Activated naive CD8-positive, alpha-beta T cell treated with anti-CD3 and anti-CD28 coated beads for 36 hours (primary cell): ENCODE measurements around the gene PLCD4. TPM values are rescaled to one million over a fixed set of nuclear protein-coding genes. Genes with fewer than 3 reads are reported as not detected.

Experiments
- DNase-seq: peaks from one replicate; pipeline ENCODE4 v3.0.0; 2021
- H3K27ac Mint-ChIP-seq: one replicate; pipeline ENCODE4 v1.8.0; 2022; ENCODE audit warnings: mild to moderate bottlenecking, moderate library complexity, mixed read lengths
- H3K27me3 Mint-ChIP-seq: one replicate; pipeline ENCODE4 v1.8.0; 2022; ENCODE audit warnings: mild to moderate bottlenecking, mixed read lengths
- H3K36me3 Mint-ChIP-seq: one replicate; pipeline ENCODE4 v1.8.0; 2021; ENCODE audit warnings: mild to moderate bottlenecking, mixed read lengths
- H3K4me1 Mint-ChIP-seq: one replicate; pipeline ENCODE4 v1.8.0; 2021; ENCODE audit warnings: mixed read lengths
- H3K4me3 Mint-ChIP-seq: one replicate; pipeline ENCODE4 v1.8.0; 2022; ENCODE audit warnings: mild to moderate bottlenecking, moderate library complexity, mixed read lengths
- H3K9me3 Mint-ChIP-seq: one replicate; pipeline ENCODE4 v1.8.0; 2022; ENCODE audit warnings: mixed read lengths
- total RNA-seq, 2 experiments: library from RNA; stranded (reverse); gene quantifications; one replicate each; pipeline ENCODE4 v1.2.3, GENCODE V29; 2021

Gene PLCD4
- total RNA-seq, 2 experiments from 2014 or later, result 0.22 TPM; not detected in 1

DNA sequence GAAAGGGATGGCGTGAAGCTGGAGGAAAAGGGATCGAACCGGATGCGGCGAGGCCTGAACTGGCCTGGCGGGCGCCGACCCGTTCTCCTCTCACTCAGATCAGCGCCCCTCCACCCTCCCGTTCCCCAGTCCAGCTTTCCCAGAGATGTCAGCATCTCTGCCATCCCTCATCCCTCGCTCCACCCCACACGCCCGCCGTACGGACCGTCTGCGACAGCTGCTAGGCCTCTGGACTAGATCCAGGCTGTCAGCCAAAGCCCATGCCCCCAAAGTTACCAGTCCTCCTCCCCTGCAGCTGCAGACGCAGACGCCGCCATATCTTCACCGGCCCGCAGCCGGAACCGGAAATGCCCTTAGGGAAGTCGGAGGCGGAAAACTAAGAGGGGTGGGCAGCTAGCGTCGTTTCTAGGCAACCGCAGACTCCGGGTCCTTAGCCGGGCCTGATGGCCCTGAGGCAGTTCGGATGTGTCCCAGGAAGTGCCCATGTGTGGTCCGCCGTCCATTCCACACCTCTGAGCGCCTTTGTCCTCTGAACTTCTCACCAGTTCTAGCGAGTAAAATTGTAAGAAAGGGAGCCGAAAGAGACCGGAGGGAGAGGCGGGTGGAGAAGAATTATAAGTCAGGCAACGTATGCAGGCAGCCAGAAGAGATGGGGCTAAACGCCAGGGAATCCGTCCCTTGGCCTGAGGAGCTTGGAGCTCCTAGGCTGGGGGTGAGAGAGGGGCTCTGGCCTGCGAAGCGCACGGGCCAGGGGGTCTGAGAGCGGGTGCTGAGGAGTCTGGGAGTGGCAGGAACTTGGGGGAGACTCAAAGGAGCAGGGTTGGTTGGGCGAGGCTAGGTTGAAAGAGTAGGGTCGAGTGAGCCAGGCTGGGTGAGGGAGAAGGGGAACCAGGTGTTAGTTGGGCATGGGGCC is 64.2 kb downstream of the PLCD4 start, which contains the start of the genes RNF25 and STK36:
RNF25 (minus strand) TSS at position 349 of the 913 bp plus-strand sequence; CDS start at position 317, 32 bp downstream.
STK36 (plus strand) TSS at position 433 of the 913 bp plus-strand sequence. CDS start 744 bp downstream, outside the sequence.
- DNase-seq, result peak; percentile 86
- Mint-ChIP-seq H3K36me3 (no peaks in the 10 kb centered on the region), H3K27me3 (no peaks in the 10 kb centered on the region), H3K4me1 (peaks cover 17% of the 10 kb centered on the region), H3K4me3 (peak within 1 kb of the TSS; percentile 94), H3K27ac (peak within 1 kb of the TSS; percentile 93), H3K9me3 (no peaks in the 10 kb centered on the region)

DNA sequence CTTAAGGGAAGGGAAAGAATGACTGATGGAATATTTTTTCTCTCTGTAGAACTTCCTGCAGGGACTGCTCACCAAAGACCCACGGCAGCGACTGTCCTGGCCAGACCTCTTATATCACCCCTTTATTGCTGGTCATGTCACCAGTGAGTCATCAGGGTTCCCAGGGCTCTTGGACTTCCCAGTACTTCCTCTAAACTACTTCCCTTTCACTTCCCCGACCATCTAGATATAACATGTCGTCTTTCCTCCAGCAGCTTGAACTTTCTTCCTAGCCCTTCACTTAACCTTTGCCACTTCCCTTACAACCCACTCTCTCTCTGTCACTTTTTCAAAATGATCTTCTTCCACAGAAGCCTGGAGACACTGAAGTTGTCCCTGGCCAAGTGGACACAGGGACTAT is 71.4 kb downstream of the PLCD4 start:
- Mint-ChIP-seq H3K27me3 (no peaks in the 10 kb centered on the region), H3K4me1 (no peaks in the 10 kb centered on the region), H3K27ac (no peak overlapping the region), H3K9me3 (no peaks in the 10 kb centered on the region), H3K4me3 (no peak overlapping the region), H3K36me3 (no peaks in the 10 kb centered on the region)
- no peak for DNase-seq

DNA sequence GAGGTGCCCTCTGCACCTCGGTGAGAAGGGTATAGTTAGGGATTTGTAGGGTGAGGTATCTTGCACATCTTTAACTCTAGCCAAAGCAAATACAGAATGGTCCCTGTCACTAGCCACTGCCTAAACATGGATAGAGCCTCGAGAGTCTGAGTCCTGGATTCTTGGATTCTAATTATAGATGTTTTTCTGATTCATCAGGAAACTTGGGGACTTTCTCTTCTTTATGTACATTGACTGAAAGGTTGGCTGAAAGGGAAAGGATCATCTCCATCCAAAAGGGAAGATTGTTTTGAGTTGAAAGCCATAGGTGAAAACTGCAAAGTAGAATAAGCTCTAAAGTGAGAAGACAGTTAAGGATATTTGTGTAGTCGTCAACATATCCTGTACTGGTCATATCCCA is 72.4 kb downstream of the PLCD4 start:
- Mint-ChIP-seq H3K9me3 (no peaks in the 10 kb centered on the region), H3K27ac (no peak overlapping the region), H3K4me3 (no peak overlapping the region), H3K36me3 (no peaks in the 10 kb centered on the region), H3K4me1 (no peaks in the 10 kb centered on the region), H3K27me3 (no peaks in the 10 kb centered on the region)
- no peak for DNase-seq

Other genes with a start within 250 kb of the PLCD4 start
- gene SLC11A1, start 225.6 kb upstream of the PLCD4 start, total RNA-seq, result under 1 TPM; 0.08 TPM
- 10 to 100 TPM; 67.8 to 73.5 TPM for gene CTDSP1, start 208.0 kb upstream of the PLCD4 start, total RNA-seq
- not detected for gene VIL1, start 188.8 kb upstream of the PLCD4 start, total RNA-seq
- 10 to 100 TPM; 29.7 to 31.2 TPM for gene USP37, start 39.5 kb upstream of the PLCD4 start, total RNA-seq
- 100 to 1,000 TPM; 129 to 131 TPM for gene CNOT9, start 39.1 kb upstream of the PLCD4 start, total RNA-seq
- 10 to 100 TPM; 55.2 to 55.4 TPM for gene ZNF142, start 51.7 kb downstream of the PLCD4 start, total RNA-seq
- gene BCS1L, start 51.8 kb downstream of the PLCD4 start, total RNA-seq, result 10 to 100 TPM; 90.3 to 96.4 TPM
- 10 to 100 TPM; 27.2 to 29.8 TPM for gene RNF25, start 64.1 kb downstream of the PLCD4 start, total RNA-seq
- 10 to 100 TPM; 11.8 to 15.4 TPM for gene STK36, start 64.2 kb downstream of the PLCD4 start, total RNA-seq
- 10 to 100 TPM; 34.2 to 36.7 TPM for gene TTLL4, start 102.9 kb downstream of the PLCD4 start, total RNA-seq
- gene CYP27A1, start 174.2 kb downstream of the PLCD4 start, total RNA-seq, result not detected
- not detected for gene PRKAG3, start 223.9 kb downstream of the PLCD4 start, total RNA-seq